CD4-positive, alpha-beta T cell treated with Interleukin-4 for 4 hours (primary cell): ENCODE results near the gene ASCC2.

Experiments used
- DNase-seq: peaks from one replicate; pipeline ENCODE4 v3.0.0-alpha.2; 2020

Gene ASCC2

GRCh38 chr22:29750559-29751538 is 87.2 kb downstream of the ASCC2 start:
- peak; percentile 29 for DNase-seq

DNA sequence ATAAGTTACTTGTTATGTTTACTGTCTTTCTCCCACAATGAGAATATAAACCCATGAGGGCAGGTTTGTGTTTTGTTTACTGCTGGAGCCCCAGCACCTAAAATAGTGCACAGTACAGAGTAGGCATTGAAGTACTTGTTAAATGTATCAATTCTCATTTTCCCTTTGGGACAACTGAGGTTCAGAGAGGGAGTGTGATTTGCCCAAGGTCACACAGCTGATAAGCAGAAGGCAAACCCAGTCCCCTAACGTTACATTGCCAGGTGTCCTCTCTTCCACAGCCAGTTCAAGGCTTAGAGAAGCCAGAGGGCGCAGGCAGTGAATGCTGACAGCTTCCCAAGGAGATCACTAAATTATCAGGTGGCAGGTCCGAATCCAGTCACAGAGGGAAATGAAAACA is 88.0 kb downstream of the ASCC2 start:
- DNase-seq, result no peak

DNA sequence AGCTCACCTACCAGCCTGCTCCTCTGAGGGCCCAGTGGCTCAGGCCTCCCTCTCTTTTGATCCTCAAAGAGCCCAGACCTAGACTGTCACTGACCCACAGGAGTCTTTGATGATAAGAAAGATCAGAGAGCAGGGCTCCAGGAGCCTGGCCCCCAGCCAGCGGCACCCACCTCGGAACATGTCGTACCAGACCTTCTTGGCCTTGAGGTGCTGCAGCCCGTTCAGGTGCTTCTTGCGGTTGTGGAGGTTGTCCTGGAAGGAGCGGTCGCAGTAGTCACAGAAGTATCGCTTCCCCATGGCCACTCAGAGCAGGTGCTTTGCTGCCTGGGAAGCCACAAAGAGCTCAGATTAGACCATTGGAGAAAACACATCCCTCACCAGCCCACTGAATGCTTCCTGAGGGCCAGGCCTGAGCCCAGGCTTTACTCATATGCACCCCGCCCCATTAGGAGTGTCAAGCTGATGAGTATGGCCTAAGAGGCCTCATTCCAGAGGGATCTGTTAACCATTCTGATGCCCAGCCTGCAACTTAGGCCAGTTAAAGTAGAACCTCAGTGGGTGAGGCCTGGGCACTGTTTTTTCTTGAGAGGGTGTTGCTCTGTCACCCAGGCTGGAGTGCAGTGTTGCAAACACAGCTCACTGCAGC is 89.7 kb downstream of the ASCC2 start:
- DNase-seq, result no peak

DNA sequence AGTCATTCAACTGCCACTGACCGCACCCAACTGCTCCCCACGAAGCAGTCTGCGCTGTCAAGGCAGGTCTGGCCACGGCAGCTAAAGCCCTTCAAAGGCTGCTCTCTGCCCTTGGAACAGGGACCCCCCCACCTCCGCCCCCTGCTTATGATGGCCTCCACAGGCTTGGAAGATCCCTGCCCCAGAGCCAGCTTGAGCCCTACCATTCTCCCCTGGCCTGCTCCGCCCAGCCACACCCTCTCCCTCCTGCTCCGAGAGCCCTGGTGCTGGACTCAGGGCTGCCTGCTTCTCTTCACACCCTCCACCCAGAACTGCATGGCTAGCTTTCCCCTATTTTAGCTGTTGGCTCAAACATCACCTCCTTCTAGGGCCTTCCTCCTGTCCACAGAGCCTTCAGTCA is 90.2 kb downstream of the ASCC2 start:
- DNase-seq, result no peak

- DNase-seq, result no peak
Observed at GRCh38 chr22:29744902-29745301, 93.2 kb downstream of the ASCC2 start.

DNA sequence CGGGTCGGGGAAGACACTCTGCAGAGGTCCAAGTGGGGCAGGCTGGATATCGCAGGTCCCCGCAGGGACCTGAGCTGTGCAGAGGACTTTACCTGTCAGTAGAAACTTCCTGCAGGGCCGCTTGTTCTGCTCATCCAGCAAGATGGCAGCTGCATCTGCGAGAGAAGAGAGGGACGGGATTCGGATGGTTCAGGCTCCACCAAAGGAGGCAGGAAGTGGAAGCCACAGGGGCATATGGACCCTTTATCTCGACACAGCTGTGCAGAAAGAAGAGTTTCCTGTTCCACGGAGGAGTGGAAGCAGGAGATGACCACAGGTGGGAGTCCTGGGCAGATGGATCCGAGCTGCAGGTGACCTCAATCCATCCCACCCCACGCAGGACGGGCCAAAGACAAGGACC is 95.7 kb downstream of the ASCC2 start:
- no peak for DNase-seq

DNA sequence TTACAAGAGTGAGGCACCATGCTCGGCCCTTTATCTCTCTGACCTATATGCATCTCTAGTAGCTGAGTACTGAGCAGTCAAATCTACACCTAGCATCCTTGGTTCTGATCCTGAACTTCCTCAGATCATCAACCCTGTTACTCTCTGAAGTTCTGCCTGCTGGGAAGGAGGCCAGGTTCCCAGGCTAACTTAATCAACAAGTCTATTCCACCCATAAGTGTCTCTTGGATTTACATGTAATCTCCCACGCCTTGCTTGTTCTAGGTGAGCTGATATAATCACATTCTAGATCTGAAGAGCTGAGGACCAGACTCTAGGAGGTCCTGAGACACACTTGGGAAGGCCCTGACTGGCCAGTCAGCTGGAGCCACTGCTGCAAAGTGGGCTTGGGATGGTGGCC is 96.1 kb downstream of the ASCC2 start:
- DNase-seq, result no peak

GRCh38 chr22:29740216-29740615 is 97.9 kb downstream of the ASCC2 start:
- DNase-seq, result no peak

DNA sequence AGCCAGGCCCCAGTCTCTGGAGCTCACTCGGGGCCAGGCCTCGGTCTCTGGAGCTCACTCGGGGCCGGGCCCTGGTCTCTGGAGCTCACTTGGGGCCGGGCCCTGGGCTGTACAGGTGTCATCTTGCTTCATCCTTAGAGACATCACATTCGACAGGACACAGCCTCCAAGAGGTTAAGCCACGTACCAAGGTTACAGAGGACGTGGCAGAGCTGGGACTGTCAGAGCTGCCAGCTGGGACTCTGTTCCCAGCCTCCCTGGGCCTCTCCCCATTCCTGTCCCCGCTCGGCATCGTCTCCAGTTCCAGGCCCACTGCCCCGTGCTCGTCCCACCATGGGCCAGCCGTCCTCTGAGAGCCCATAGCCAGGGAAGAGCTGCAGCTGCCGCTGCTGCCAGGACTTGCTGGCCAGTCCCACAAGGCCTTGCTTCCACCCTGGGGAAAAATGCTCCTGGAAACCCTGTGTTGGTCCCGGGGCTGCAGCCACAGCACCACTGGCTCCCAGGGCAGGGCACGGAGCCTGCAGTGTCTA is 98.7 kb downstream of the ASCC2 start:
- no peak for DNase-seq
